AG09309 (cell line): Measurements from ENCODE around the gene BDKRB2.
A peak's percentile ranks its signal among the peaks of the same experiment; 100 is the strongest.

ENCODE experiments used
- DNase-seq: peaks from one replicate; pipeline ENCODE4 v3.0.0-alpha.2; 2010; ENCODE audit warnings: low read depth
- H3K4me3 ChIP-seq: 2 replicates; pipeline ENCODE4 v1.5.1; 2011; ENCODE audit warnings: mild to moderate bottlenecking, low read depth, low read length, moderate library complexity; ENCODE audit not compliant: control insufficient read depth
- TF ChIP-seq, protein P1 (sequence below): IDR thresholded peaks from 2 replicates; pipeline ENCODE4 v1.5.1; 2011; ENCODE audit warnings: mild to moderate bottlenecking, low read depth, low read length, inconsistent platforms; ENCODE audit not compliant: insufficient read depth, control insufficient read depth; ENCODE audit errors: missing control alignments

BDKRB2 gene

DNA sequence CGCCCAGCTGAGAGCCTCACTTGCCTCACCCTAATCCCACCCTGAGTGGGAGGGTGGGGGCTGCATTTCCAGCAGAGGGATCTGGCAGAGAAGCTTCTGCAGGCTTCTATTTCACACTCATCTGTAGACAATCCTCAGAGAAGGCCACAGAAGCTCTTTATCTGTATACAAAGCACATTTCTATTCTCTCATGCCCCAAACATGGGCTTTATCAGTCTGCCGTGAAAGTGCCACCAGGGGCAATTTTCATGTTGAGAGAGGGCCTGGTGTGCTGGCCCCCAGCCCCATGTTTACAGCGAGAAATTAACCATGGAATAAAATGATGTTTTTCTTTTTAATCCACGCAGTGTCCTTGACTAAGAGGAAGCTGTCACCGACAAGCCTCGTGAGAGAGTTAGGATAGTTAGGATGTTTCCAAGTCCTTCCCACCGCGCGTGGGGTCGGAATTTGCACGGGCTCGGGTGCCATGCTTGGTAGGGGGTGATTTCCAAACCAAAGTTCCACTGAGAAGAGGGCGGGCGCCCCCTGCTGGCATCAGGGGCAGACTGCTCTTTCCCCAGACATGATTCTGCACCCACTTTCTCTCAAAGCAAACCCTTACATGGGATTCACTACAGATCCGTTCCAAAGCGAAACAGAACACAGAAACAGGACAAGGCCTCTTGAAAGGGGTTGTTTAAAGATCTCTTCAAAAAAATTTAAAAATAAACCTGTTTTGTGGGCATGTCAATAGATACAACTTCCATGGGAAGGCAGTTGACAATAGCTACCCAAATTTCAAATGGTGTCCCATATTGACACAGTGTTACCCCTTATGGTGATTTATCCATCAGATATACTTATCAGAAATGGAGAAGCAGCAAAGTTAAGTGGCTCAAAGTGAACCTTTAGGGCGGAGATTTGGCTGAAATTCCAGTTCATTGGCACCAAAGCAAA lies 70.8 kb downstream of the BDKRB2 start:
- H3K4me3 ChIP-seq = no peak overlapping the region
- peak; percentile 48 for DNase-seq
- TF ChIP-seq, protein P1, sequence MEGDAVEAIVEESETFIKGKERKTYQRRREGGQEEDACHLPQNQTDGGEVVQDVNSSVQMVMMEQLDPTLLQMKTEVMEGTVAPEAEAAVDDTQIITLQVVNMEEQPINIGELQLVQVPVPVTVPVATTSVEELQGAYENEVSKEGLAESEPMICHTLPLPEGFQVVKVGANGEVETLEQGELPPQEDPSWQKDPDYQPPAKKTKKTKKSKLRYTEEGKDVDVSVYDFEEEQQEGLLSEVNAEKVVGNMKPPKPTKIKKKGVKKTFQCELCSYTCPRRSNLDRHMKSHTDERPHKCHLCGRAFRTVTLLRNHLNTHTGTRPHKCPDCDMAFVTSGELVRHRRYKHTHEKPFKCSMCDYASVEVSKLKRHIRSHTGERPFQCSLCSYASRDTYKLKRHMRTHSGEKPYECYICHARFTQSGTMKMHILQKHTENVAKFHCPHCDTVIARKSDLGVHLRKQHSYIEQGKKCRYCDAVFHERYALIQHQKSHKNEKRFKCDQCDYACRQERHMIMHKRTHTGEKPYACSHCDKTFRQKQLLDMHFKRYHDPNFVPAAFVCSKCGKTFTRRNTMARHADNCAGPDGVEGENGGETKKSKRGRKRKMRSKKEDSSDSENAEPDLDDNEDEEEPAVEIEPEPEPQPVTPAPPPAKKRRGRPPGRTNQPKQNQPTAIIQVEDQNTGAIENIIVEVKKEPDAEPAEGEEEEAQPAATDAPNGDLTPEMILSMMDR = peak; percentile 99

DNA sequence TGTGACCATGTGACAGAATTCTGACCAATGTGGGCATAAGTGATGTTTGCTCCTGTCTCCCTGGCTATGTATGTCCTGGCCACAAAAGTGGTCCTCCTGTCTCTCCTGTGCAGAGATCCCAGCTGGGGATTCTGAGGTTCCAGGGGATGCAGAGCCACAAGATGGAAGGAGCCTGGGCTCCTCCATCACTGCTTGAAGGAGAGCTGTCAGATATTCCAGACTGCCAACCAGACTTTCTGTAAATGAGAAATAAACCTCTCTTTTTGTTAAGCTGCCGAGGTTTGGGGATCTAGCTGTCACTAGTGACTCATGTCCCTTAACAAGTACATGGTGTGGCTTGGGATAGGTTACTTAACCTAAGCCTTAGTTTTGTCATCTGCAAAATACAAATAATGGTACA lies 73.3 kb downstream of the BDKRB2 start:
- H3K4me3 ChIP-seq = no peak overlapping the region
- no peak for DNase-seq
- TF ChIP-seq, protein P1 = no peak

DNA sequence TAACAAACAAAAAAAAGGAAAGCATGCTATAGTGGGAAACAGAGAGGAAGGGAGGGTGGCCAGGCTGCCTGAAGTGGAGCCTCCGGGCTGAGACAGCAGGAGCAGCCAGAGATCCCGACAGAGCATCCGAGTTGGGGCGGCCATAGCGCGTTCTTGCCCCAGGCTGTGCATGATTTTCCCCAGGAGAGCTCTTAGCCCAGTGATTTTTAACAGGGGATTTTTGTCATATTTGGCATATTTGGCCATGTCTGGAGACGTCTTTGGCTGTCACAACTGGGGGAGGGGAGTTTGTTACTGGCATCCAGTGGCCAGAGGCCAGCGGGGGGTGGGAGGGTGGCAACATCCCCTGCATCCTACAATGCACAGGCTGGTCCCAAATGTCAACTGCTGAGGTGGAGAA lies 74.9 kb downstream of the BDKRB2 start:
- no peak for DNase-seq
- TF ChIP-seq, protein P1 = no peak
- H3K4me3 ChIP-seq = no peak overlapping the region

DNA sequence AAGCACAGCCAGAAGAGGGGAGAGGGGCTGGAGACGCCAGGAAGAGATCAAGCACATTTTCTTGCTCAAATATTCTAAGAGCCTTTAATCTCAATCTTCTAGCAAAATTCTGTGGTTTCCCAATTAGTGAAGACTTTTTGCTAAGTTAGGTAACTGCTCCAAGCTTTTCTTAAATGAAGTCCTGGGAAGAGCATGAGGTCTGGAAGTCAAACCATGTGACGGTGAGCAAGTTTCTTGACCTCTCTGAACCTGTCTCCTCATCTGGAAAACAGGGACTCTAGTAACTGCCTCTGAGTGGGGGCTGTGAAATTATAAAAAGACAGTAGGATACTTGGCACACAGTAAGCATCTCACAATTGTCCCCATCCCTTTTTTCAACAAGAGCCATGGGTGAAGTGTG lies 75.5 kb downstream of the BDKRB2 start:
- no peak for DNase-seq
- TF ChIP-seq, protein P1 = no peak
- no peak overlapping the region for H3K4me3 ChIP-seq

DNA sequence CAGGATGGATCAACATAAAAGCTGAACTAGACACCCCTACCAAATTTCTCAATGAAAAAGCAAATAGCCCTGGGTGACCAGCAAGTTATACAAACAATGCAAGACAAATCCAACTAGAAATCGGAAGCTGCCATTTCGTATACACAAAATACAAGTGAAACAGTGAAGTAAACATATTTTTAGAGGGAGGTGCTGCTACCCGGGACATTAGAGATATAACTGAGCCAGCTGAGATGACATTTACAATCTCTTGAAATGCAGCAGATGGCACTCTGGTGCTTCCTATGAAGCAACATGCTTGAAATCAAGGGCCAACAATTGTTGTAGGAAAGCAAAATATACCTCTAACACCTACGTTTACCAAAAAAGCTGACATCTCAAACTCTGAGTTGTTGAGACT lies 76.8 kb downstream of the BDKRB2 start:
- DNase-seq = no peak
- TF ChIP-seq, protein P1 = no peak

DNA sequence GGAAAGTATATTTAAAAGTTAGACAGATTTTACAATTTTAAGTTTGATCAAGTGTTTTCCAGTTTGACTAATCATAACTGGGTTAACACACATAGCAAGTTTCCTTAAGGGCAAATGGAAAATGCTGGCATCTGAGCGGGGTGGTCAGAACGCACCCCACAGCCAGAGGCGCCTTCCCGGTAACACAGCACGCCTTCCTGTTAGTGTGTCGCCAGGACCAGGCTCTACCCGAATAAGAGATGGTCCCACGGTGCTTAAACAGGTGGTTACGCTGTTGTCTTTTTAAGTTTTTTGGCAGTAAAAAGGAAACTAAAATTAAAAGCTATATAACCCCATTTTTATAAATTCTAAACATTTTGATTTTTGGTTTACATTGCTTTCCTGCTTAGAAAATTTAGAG lies 79.4 kb downstream of the BDKRB2 start:
- DNase-seq = no peak
- TF ChIP-seq, protein P1 = no peak
- no peak overlapping the region for H3K4me3 ChIP-seq

More for the DNA sequence above, 76.8 kb downstream of the BDKRB2 start:
- no peak overlapping the region for H3K4me3 ChIP-seq
